Measurements from ENCODE around the gene LLGL2.

LLGL2 gene

DNA sequence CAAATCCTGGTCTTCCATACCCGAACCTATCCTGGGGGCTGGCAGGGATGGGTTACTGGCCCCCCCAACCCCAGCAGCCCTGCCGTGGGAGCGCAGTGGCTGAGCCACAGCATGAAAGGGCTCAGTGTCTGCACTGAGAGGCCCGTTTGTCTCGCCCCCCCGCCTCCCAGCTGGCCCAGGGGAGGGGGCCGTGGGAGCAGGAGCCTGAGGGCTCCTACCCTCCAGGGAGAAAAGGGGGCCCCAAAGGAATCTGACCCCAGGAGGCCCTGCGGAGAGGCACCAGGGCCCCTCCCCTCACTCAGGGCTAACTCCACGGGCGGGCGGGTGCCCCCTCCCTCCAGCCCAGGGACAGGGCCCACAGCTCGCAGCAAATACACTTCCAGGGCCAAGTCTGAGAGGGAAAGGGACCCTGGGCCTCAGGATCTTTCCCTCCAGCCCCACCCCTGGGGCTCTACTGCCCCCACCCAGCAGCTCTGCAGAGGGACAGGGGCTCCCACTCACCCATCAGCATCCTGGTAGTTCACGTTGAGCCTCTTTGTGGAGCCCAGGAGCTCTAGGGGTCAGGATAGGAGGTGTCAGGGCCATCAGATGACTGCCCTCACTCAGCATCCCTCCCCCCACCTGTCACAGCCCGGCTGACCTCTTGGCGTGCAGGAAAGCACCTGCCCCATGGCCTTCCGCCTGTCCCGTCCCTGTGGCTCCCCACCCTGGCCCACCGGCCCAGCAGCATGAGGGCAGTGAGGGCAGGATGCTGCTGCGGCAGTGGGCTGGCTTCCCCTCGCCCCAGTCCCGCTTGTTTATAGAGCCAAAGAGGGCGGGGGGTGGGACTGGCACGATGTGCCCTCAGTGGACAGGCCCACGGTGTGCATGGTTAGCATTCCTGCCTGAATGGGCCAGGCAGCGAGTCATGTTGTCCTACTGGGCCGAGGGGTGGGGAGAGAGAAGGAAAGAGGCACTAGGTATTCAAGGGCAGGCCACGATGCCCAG is 17.5 kb upstream of the LLGL2 start:
- H3K9me2 ChIP-seq (replicated peaks; ENCODE audit: control insufficient read depth, low read length) = no peaks in the 10 kb centered on the region
- no peaks in the 10 kb centered on the region for H3K36me3 ChIP-seq (ENCODE audit: control insufficient read depth, low read length)
- H3K4me2 ChIP-seq (ENCODE audit: low read length) = no peak overlapping the region
- no peak overlapping the region for H3K27ac ChIP-seq (ENCODE audit: low read depth, low read length)
- H3K4me1 ChIP-seq (ENCODE audit: control insufficient read depth, low read length) = no peaks in the 10 kb centered on the region
- H3K4me3 ChIP-seq (ENCODE audit: low read length) = no peak overlapping the region
- H4K20me1 ChIP-seq (ENCODE audit: control insufficient read depth, insufficient read depth, low read depth, low read length) = no peaks in the 10 kb centered on the region
- no peak for TF ChIP-seq EZH2phosphoT487 (IDR thresholded peaks at IDR 0.05; ENCODE audit: borderline replicate concordance, low read length)
- TF ChIP-seq, protein P1, sequence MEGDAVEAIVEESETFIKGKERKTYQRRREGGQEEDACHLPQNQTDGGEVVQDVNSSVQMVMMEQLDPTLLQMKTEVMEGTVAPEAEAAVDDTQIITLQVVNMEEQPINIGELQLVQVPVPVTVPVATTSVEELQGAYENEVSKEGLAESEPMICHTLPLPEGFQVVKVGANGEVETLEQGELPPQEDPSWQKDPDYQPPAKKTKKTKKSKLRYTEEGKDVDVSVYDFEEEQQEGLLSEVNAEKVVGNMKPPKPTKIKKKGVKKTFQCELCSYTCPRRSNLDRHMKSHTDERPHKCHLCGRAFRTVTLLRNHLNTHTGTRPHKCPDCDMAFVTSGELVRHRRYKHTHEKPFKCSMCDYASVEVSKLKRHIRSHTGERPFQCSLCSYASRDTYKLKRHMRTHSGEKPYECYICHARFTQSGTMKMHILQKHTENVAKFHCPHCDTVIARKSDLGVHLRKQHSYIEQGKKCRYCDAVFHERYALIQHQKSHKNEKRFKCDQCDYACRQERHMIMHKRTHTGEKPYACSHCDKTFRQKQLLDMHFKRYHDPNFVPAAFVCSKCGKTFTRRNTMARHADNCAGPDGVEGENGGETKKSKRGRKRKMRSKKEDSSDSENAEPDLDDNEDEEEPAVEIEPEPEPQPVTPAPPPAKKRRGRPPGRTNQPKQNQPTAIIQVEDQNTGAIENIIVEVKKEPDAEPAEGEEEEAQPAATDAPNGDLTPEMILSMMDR (IDR thresholded peaks at IDR 0.05; ENCODE audit: low read depth, low read length, poor library complexity, severe bottlenecking) = no peak
- H3K79me2 ChIP-seq (ENCODE audit: control insufficient read depth, low read length) = no peaks in the 10 kb centered on the region
- no peaks in the 10 kb centered on the region; the same call in 1 of the 2 replicates for H3F3A ChIP-seq (ENCODE audit: control insufficient read depth, insufficient read depth)
- no peaks in the 10 kb centered on the region for H3K9me3 ChIP-seq (ENCODE audit: control insufficient read depth, insufficient read depth, low read length)
- no peaks in the 10 kb centered on the region for H3K27me3 ChIP-seq (ENCODE audit: control insufficient read depth, low read length)

DNA sequence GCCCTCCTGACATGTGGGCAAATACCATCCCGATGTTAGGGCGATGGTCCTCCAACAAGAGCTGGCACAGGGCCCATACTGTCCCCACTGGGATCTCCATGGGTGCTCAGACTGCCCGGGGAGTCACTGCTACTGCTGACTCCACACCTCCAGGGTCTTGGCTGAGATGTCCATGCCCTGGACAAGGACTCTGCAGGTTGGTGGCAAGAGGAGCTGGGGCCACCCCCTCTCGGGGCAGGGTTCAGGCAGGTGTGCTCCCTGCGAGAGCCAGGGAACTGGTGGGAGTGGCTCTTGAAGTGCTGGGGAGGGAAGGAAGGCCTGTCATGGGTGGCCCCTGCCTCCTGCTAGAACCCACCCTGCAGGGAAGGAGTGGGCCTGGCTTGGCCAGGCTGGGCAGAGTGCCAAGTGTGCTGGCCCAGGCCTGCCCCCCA is 16.6 kb upstream of the LLGL2 start:
- Histone ChIP-seq H3K4me2 (ENCODE audit: low read length) (no peak overlapping the region), H3K36me3 (ENCODE audit: control insufficient read depth, low read length) (no peaks in the 10 kb centered on the region), H3K27me3 (ENCODE audit: control insufficient read depth, low read length) (peaks cover 2% of the 10 kb centered on the region), H3K27ac (ENCODE audit: low read depth, low read length) (no peak overlapping the region), H3K4me3 (ENCODE audit: low read length) (no peak overlapping the region), H4K20me1 (ENCODE audit: control insufficient read depth, insufficient read depth, low read depth, low read length) (no peaks in the 10 kb centered on the region), H3K79me2 (ENCODE audit: control insufficient read depth, low read length) (no peaks in the 10 kb centered on the region), H3K9me3 (ENCODE audit: control insufficient read depth, insufficient read depth, low read length) (no peaks in the 10 kb centered on the region), H3K9me2 (replicated peaks; ENCODE audit: control insufficient read depth, low read length) (no peaks in the 10 kb centered on the region), H3F3A (ENCODE audit: control insufficient read depth, insufficient read depth) (no peaks in the 10 kb centered on the region; the same call in 1 of the 2 replicates), H3K4me1 (ENCODE audit: control insufficient read depth, low read length) (no peaks in the 10 kb centered on the region)
- TF ChIP-seq EZH2phosphoT487 (IDR thresholded peaks at IDR 0.05; ENCODE audit: borderline replicate concordance, low read length) = no peak
- TF ChIP-seq, protein P1 (IDR thresholded peaks at IDR 0.05; ENCODE audit: low read depth, low read length, poor library complexity, severe bottlenecking) = no peak

GRCh38 chr17:75509528-75510258 is 15.8 kb upstream of the LLGL2 start:
- no peaks in the 10 kb centered on the region for H3K9me3 ChIP-seq (ENCODE audit: control insufficient read depth, insufficient read depth, low read length)
- no peaks in the 10 kb centered on the region for H3K36me3 ChIP-seq (ENCODE audit: control insufficient read depth, low read length)
- no peaks in the 10 kb centered on the region for H4K20me1 ChIP-seq (ENCODE audit: control insufficient read depth, insufficient read depth, low read depth, low read length)
- 0 out of 2 replicates have a peak, but pooled peaks cover under 1% of the 10 kb centered on the region for H3K4me1 ChIP-seq (ENCODE audit: control insufficient read depth, low read length)
- no peak for TF ChIP-seq EZH2phosphoT487 (IDR thresholded peaks at IDR 0.05; ENCODE audit: borderline replicate concordance, low read length)
- H3K27ac ChIP-seq (ENCODE audit: low read depth, low read length) = no peak overlapping the region
- H3K4me3 ChIP-seq (ENCODE audit: low read length) = no peak overlapping the region
- no peaks in the 10 kb centered on the region for H3K79me2 ChIP-seq (ENCODE audit: control insufficient read depth, low read length)
- H3K4me2 ChIP-seq (ENCODE audit: low read length) = no peak overlapping the region
- peaks cover 10% of the 10 kb centered on the region for H3K27me3 ChIP-seq (ENCODE audit: control insufficient read depth, low read length)
- H3F3A ChIP-seq (ENCODE audit: control insufficient read depth, insufficient read depth) = no peaks in the 10 kb centered on the region; the same call in 1 of the 2 replicates
- no peaks in the 10 kb centered on the region for H3K9me2 ChIP-seq (replicated peaks; ENCODE audit: control insufficient read depth, low read length)
